ENCODE results near the gene POLR1A. TPM values are rescaled to one million over a fixed set of nuclear protein-coding genes. Genes with fewer than 3 reads are reported as not detected.

Gene POLR1A
- total RNA-seq, 1 experiment from 2014 or later = 62.7 TPM

DNA sequence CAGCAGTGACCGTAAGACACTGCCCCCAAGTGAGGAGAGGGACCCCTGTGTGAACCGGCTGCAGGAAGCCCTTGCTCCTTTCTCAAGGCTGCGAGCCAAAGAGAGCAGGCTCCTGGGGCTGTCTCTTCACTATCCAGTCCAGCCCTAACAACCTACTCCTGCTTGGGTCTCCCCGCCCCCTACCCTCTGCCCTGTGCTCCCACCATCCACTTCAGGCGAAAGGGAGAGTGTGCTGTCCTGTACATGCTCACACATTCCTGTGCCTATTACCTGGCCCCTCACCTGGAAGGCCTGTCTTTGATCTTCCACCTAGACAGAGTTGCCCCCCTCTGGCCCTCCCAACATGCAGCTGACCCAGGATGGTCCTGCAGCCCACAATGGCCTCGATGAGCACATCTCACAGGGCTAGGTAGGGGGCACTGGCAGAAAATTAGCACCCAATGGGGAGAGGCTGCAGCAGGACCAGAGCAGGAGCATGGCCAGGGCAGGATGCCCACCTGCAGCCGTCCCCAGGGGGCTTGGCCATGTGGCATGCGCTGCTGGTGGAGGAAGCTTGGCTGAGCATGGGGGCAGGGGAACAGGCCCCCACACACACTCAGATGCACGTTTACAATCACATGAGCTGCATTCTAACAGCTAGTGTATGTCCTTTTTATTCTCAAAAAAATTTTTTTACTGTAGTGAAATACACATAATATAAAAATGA is 93.5 kb downstream of the POLR1A start:
- no peak overlapping the region for H3K4me3 Mint-ChIP-seq
- no CpG with 5 or more reads among the region's 9 CpGs for WGBS (ENCODE audit: extremely low coverage, insufficient read length, low lambda C conversion rate)
- Histone ChIP-seq H2BK15ac (ENCODE audit: low read depth, low read length) (no peak overlapping the region), H2BK5ac (ENCODE audit: insufficient read length, low read length) (no peak overlapping the region), H2BK20ac (ENCODE audit: low read depth, low read length, poor library complexity, severe bottlenecking) (no peak overlapping the region), H4K20me1 (ENCODE audit: control insufficient read depth, insufficient read depth, insufficient read length) (no peaks in the 10 kb centered on the region), H2AK5ac (ENCODE audit: insufficient read length, low read length) (no peak overlapping the region), H3K23me2 (ENCODE audit: insufficient read length, low read depth, low read length, poor library complexity, severe bottlenecking) (no peaks in the 10 kb centered on the region), H3K79me1 (ENCODE audit: insufficient read depth, low read depth, low read length, poor library complexity, severe bottlenecking) (no peaks in the 10 kb centered on the region), H3K79me2 (ENCODE audit: insufficient read depth, low read length) (no peaks in the 10 kb centered on the region), H3K56ac (ENCODE audit: insufficient read length, low read depth, low read length) (no peak overlapping the region), H2BK120ac (ENCODE audit: low read depth, low read length, poor library complexity, severe bottlenecking) (no peak overlapping the region), H3K18ac (ENCODE audit: insufficient read length, low read depth, low read length) (no peak overlapping the region), H4K8ac (replicated peaks; ENCODE audit: insufficient read length, low read depth, low read length) (no peak overlapping the region), H3K27ac (ENCODE audit: insufficient read length, low read depth, low read length) (no peak overlapping the region), H3K4ac (ENCODE audit: low read depth, low read length) (no peak overlapping the region), H3K4me1 (ENCODE audit: insufficient read depth, low read length) (no peaks in the 10 kb centered on the region), H3K9ac (ENCODE audit: extremely low read depth, insufficient read length, low read length) (no peak overlapping the region), H4K5ac (ENCODE audit: insufficient read length, low read depth, low read length) (no peak overlapping the region), H3K14ac (ENCODE audit: insufficient read depth, low read length) (no peak overlapping the region), H3K9me3 (ENCODE audit: control insufficient read depth, low read depth, low read length) (peaks cover 7% of the 10 kb centered on the region), H3K23ac (ENCODE audit: insufficient read length, low read depth, low read length) (no peak overlapping the region), H2BK12ac (ENCODE audit: insufficient read length, low read depth, low read length) (no peak overlapping the region), H3K4me2 (ENCODE audit: insufficient read depth, insufficient read length, low read length) (no peak overlapping the region), H3T11ph (ENCODE audit: low read length) (no peak overlapping the region), H2AFZ (ENCODE audit: low read length) (no peak overlapping the region), H4K91ac (ENCODE audit: insufficient read length, low read depth, low read length) (no peak overlapping the region), H3K27me3 (ENCODE audit: insufficient read depth, low read length) (no peaks in the 10 kb centered on the region)
- peaks cover 0 to 5% of the 10 kb centered on the region in 2 experiments; a peak in 1 of 4 replicates for H3K4me1 Mint-ChIP-seq
- H3K27ac Mint-ChIP-seq = no peak overlapping the region; a peak in 1 of 7 replicates
- peaks cover 11% of the 10 kb centered on the region for H3K27me3 Mint-ChIP-seq (ENCODE audit: low read depth)
- peaks cover 5 to 12% (median 11%) of the 10 kb centered on the region in 3 experiments; a peak in 6 of 7 replicates for H3K36me3 Mint-ChIP-seq (ENCODE audit: insufficient read depth in 1 of 3, low read depth in 3 of 3)
- H3K9me3 Mint-ChIP-seq = peaks cover 12 to 26% of the 10 kb centered on the region in 2 experiments
- DNase-seq = no peak
- TF ChIP-seq CTCF (conservative IDR thresholded peaks at IDR 0.05) = no peak
